ENCODE measurements around the gene MAN2B1.
"Not testable (repeated sequence)": the region's sequence is repeated elsewhere in the genome, so short reads cannot be mapped to it uniquely, and the experiment has no call there.

MAN2B1 gene

DNA sequence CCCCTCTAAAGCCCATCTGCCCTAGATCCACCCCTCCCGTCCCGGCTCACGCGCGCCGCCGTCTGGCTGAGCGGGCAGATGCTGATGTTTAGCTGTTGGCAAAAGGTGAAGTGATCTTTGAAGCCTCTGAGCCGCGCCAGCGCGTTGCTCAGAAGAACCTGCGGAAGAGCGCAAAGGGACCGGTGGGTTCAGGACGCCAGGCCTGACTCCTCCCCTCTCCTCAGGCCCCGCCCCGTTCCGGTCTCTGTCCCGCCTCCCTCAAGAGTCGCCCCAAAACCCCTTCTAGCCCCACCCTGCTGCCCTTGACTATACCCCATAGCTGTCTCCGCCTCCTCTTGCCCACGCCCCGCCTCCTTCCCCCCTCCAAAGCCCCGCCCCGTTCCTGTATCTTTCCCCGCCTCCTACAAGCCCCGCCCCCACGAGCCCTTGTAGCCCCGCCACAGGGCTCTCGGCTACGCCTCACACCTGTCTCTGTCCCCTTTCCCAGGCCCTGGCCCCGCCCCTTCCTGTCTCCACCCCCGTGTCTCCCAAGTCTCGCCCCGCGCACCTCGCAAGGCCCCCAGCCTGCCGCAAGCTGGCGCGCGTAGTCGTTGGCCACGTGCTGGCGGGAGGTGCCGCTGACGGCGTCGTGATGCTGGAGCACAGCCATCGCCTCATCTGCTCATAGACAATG lies 9.5 kb downstream of the MAN2B1 start:
- DNase-seq: no peak

- no peak for DNase-seq
Measured at GRCh38 chr19:12655546-12655945, 11.0 kb downstream of the MAN2B1 start.

DNA sequence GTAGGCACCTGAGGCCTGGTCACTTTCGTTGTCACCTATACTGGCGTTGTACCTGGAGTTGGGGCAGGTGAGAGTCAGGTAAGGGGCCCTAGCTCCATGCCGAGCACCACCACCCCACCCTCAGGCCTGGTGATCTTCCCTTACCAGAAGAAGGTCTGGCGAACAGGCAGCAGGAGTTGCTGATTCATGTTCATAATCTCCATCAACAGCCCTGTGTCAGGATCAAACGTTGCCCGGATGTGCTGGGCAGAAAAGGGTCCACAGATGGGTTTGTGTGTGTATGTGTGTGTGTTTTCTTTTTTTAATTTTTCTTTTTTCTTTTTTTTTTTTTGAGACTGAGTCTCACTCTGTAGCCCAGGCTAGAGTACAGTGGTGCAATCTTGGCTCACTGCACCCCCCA lies 14.3 kb downstream of the MAN2B1 start:
- DNase-seq: no peak

- DNase-seq: no peak
Measured at GRCh38 chr19:12649941-12650340, 16.6 kb downstream of the MAN2B1 start.

GRCh38 chr19:12648088-12648487 lies 18.5 kb downstream of the MAN2B1 start:
- no peak for DNase-seq

- DNase-seq: no peak
Measured at GRCh38 chr19:12647490-12648071, 19.0 kb downstream of the MAN2B1 start.

DNA sequence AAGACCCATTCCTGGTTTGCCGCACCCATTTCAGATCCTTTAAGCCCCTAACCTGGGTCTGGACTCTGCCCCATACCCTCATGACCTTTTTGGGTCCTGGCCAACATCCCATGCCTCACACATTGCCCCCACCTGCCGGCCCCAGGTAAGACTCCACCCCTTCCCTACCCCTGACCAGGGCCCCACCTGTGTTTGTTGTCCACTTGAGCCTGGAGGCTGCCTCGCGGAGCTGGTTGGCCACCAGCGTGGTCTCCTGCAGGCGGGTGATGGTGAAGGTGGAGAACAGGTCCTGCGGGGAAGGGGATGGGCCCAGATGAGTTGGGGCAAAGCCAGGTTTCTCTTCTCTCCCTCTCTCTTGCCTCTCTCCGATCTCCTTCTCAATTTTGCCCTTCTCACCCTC lies 19.5 kb downstream of the MAN2B1 start:
- DNase-seq: no peak

- no peak for DNase-seq
Measured at GRCh38 chr19:12646551-12646950, 20.0 kb downstream of the MAN2B1 start.

DNA sequence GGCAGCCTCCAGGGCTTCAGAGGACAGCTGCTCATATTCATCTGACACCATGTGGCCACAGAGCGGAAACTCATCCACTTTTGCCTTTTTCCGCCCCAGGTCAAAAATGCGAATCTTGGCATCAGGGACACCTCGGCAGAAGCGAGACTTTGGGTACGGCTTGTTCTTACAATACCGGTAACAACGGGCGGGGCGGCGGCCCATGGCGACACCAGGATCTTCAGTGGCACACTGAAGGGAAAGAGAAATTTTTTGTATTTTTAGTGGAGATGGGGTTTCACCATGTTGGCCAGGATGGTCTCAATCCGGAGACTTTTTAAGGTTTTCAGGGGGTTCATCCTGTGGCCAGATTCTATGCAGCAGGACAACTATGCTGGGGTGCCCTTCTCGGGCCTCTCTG lies 22.8 kb downstream of the MAN2B1 start:
- DNase-seq: not testable (repeated sequence)

DNA sequence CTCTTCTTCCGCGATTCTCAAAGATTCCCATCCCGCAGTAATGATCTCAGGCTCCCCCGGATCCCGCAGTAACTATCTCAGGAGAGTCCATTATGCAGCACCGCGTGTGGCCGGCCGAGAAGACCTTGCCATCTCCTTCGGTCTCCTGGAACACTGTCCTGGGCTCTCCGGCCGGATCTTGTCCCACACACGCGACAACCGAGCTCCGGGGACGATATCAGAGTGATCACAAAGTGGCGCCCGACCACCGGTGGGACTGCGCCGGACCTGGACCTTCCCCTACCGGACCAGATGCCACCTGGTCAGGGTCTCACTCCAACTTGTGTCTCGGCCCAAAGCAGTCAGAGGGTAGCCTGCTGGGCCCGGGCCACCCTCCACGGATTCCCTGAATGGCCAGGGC lies 24.0 kb downstream of the MAN2B1 start:
- DNase-seq: no peak

DNA sequence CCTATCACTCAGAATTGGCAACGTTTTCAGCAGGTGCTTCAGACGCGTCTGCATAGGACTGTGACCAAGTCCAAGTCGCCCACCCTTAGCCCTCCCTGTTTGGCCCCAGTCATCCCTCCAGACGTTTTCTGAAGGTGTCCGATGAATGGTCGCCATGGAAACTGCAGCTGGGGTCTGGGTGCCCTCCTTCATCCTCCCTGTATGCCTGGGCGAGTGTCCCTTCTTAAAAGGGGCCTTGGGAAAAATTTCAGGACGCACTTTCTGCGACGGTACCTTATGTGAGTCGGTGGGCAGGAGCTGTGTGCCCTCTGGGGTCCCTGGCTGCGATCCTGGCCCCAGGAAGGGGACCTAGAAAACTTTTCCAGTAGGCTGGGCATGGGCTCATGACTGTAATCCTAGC lies 25.1 kb downstream of the MAN2B1 start:
- DNase-seq: no peak

DNA sequence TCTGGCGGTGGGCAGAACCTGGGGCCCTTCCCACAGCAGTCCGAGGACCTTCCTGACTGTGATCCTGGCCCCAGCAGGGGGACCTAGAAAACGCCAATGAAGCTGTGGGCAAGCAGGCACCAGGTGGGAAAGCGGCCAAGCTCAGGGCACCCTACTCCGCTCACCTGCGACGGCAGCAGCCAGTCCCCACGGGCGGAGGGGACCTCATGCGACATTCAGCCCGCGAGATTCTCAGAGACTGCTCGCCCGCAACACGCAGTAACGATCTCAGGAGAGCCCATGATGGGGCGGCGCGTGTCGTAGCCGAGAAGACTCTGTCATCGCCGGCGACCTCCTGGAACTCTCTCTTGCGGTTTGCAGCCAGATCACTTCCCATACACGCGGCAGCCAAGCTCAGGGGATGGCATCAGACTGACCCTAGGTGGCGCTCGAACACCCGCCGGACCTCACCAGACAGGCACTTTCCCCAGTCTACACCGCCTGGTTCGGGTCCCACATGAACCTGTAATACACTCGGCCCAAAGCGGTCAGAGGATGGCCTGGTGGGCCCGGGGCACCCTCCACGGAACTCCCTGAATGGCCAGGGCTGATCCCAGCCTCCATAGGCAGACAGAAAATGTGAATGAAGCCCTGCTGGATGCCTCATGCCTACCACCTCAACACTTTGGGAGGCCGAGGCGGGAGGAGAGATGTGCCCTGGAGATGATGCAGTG lies 26.5 kb downstream of the MAN2B1 start:
- DNase-seq: peak; percentile 56

GRCh38 chr19:12638611-12639182 lies 27.8 kb downstream of the MAN2B1 start:
- DNase-seq: no peak

GRCh38 chr19:12636631-12637030 lies 29.9 kb downstream of the MAN2B1 start:
- DNase-seq: no peak

DNA sequence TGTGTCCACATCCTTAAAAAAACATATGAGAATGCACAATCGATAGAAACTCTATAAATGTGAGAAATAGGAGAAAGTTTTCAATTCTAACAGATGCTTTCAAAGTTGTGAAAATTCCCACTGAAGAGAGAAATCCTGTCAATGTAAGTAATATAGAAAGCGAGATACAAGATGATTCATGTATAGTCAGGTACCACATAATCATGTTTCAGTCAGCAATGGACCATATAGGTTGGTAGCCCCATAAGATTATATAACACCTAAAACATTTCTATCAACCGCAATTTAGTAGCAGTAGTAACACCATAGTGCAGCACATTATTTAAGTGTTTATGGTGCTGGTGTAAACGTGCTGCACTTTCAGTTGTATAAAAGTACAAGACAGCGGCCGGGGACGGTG lies 37.3 kb downstream of the MAN2B1 start:
- DNase-seq: no peak

DNA sequence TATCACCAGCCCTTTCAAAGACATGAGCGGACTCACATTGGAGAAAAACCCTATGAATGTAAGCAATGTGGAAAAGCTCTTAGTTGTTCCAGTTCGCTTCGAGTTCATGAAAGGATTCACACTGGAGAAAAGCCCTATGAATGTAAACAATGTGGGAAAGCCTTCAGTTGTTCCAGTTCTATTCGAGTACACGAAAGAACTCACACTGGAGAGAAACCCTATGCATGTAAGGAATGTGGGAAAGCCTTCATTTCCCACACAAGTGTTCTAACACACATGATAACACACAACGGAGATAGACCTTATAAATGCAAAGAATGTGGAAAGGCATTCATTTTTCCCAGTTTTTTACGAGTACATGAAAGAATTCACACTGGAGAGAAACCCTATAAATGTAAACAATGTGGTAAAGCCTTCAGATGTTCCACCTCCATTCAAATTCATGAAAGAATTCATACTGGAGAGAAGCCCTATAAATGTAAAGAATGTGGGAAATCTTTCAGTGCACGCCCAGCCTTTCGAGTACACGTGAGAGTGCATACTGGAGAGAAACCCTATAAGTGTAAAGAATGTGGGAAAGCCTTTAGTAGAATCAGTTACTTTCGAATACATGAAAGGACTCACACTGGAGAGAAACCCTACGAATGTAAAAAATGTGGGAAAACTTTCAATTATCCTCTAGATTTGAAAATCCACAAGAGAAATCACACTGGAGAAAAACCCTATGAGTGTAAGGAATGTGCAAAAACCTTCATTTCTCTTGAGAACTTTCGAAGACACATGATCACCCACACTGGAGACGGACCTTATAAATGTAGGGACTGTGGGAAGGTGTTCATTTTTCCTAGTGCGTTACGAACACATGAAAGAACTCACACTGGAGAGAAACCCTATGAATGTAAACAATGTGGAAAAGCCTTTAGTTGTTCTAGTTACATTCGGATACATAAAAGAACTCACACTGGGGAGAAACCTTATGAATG lies 38.2 kb downstream of the MAN2B1 start:
- DNase-seq: no peak

DNA sequence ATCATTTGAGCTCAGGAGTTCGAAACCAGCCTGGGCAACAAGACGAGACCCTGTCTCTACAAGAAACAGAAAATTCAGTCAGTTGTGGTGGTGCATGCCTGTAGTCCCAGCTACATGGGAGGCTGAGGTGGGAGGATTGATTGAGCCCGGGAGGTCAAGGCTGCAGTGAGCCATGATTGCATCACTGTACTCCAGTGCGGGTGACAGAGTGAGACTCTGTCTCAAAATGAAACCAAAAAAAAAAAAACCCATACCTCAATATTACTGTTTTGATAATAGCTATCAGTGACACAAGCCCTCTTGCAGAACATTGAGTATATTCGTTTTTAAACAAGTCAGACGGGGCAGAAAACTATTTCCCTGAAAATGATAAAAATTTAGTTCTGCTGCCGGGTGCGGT lies 39.6 kb downstream of the MAN2B1 start:
- no peak for DNase-seq

DNA sequence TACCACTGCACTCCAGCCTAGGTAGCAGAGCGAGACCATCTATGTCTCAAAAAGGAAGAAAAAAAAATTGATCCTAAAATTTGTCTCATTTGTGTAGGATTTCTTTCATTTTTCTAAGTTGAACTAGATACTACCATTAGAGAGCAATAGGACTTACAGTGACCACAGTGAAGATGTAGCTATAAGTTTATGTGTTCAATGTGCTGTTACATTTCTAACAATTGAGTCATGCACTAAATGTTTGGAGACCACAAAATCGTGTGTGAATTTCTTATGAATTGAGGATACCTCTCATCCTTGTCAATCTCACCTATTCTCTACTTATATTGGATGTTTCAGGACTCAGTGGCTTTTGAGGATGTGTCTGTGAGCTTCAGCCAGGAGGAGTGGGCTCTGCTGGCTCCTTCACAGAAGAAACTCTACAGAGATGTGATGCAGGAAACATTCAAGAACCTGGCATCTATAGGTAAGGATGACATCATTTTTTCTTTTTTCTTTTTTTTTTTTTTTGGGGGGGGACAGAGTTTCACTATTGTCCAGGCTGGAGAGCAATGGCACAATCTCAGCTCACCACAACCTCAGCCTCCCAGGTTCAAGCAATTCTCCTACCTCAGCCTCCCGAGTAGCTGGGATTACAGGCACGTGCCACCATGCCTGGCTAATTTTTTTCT lies 43.0 kb downstream of the MAN2B1 start:
- DNase-seq: no peak

- DNase-seq: not testable (repeated sequence)
Measured at GRCh38 chr19:12621253-12622024, 45.1 kb downstream of the MAN2B1 start.

DNA sequence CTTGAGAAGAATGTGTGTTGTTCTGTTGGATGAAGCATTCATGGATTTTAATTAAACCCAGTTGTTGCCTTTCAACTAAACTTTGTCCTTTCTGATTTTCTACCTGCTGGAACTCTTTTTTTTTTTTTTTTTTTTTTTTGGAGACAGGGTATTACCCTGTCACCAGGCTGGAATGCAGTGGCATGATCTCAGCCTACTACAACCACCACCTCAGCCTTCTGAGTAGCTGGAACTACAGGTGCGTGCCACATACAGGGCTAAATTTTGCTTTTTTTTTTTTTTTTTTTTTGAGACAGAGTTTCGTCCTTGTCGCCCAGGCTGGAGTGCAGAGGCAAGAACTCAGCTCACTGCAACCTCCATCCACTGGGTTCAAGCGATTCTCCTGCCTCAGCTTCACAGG lies 48.9 kb downstream of the MAN2B1 start:
- DNase-seq: no peak

GRCh38 chr19:12611361-12611699 lies 55.2 kb downstream of the MAN2B1 start:
- DNase-seq: peak; percentile 78
